Testis (tissue), 3 donors: ENCODE data around the gene TCF23. TPM values are rescaled to one million over a fixed set of nuclear protein-coding genes. Genes with fewer than 3 reads are reported as not detected.
A peak's percentile ranks its signal among the peaks of the same experiment; 100 is the strongest.

Source experiments
- DNase-seq: peaks from one replicate; pipeline ENCODE4 v3.0.0-alpha.2; 2019
- H3K27ac ChIP-seq, 2 donors: fragments of 200-600 bp; sonication (generic); one replicate each; pipeline ENCODE4 v1.5.1; 2019
- H3K27me3 ChIP-seq: fragments of 200-600 bp; sonication (generic); one replicate; pipeline ENCODE4 v1.5.1; 2019
- H3K36me3 ChIP-seq: fragments of 200-600 bp; sonication (generic); one replicate; pipeline ENCODE4 v1.5.1; 2017; ENCODE audit warnings: low read depth; ENCODE audit errors: missing control alignments
- H3K4me1 ChIP-seq: fragments of 200-600 bp; sonication (generic); one replicate; pipeline ENCODE4 v1.5.1; 2019
- H3K4me3 ChIP-seq, 2 donors: fragments of 200-600 bp; sonication (generic); one replicate each; pipeline ENCODE4 v1.5.1; 2017 to 2019
- H3K9me3 ChIP-seq: fragments of 200-600 bp; sonication (generic); one replicate; pipeline ENCODE4 v1.5.1; 2017
- POLR2A ChIP-seq: fragments of 450-650 bp; IDR thresholded peaks from one replicate; pipeline ENCODE4 v1.6.1; 2017; ENCODE audit warnings: antibody characterized with exemption, mild to moderate bottlenecking, moderate library complexity
- WGBS, 2 donors: methylation state at CpG; one replicate each; pipeline ENCODE4 v1.1.5; 2018; 5-methylcytosine and 5-hydroxymethylcytosine counted together
- intact Hi-C: fragments of 100-400 bp; cut with DNase I; formaldehyde crosslinking; loops from one replicate; pipeline ENCODE4 v1.15.1; 2023; ENCODE audit warnings: low total_unique reads
- polyA plus RNA-seq: library from polyadenylated mRNA; stranded (reverse); fragments of 350-450 nt; fragmentation: Illumina TruSeq; extraction: RNeasy Lipid Tissue Mini Kit (QIAGEN cat#74804); gene quantifications from one replicate; pipeline ENCODE4 v1.2.3, GENCODE V29; 2014; ENCODE audit warnings: low read depth, low replicate concordance; ENCODE audit not compliant: insufficient read depth
- total RNA-seq, 2 donors: library from RNA; depleted of rRNA; stranded (reverse); fragments of >200 nt; gene quantifications; one replicate each; pipeline ENCODE4 v1.2.3, GENCODE V29; 2016
- TF ChIP-seq, protein P1 (sequence below), 3 experiments: fragments of 450-650 bp in 2 of 3; fragments of 200-600 bp in 1 of 3; sonication (generic) in 1 of 3; IDR thresholded peaks; one replicate each; pipeline ENCODE4 v1.5.1; 2016 to 2019; ENCODE audit warnings: antibody characterized with exemption in 3 of 3, mild to moderate bottlenecking in 2 of 3, moderate library complexity in 1 of 3

TCF23 gene
- total and polyA plus RNA-seq, 3 donors from 2014 or later = 5.5 to 6.7 (median 6.6) TPM

DNA sequence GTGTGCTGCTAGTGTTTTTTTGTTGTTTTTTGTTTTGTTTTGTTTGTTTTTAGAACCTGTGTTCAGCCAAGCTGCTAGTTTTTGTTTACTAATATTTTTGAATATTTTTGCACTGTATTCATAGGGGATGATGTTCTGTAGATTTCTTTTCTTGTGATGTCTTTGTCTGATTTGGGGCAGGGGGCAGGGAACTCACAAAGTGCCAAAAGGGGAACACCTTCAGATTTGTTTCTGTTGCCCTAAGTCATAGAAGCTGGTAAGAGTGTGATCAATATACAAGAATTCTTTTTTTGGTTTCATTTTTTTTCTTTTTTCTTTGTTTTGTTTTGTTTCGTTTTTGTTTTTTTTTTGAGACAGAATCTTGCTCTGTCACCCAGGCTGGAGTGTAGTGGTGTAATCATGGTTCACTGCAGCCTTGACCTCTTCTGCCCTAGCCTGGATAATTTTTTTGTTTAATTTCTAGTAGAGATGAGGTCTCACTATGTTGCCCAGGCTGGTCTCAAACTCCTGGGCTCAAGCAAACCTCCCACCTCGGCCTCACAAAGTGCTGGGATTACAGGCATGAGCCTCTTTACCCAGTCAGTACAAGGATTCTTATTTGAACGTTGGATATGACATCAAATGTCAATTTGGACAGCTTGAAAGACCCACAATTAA, 30.7 kb downstream of the TCF23 start:
- no peaks in the 10 kb centered on the region for H3K9me3 ChIP-seq
- no peak for DNase-seq
- no peaks in the 10 kb centered on the region for H3K27me3 ChIP-seq
- intact Hi-C loops = no loop called here
- H3K36me3 ChIP-seq = no peaks in the 10 kb centered on the region
- TF ChIP-seq POLR2A = no peak
- TF ChIP-seq, protein P1, sequence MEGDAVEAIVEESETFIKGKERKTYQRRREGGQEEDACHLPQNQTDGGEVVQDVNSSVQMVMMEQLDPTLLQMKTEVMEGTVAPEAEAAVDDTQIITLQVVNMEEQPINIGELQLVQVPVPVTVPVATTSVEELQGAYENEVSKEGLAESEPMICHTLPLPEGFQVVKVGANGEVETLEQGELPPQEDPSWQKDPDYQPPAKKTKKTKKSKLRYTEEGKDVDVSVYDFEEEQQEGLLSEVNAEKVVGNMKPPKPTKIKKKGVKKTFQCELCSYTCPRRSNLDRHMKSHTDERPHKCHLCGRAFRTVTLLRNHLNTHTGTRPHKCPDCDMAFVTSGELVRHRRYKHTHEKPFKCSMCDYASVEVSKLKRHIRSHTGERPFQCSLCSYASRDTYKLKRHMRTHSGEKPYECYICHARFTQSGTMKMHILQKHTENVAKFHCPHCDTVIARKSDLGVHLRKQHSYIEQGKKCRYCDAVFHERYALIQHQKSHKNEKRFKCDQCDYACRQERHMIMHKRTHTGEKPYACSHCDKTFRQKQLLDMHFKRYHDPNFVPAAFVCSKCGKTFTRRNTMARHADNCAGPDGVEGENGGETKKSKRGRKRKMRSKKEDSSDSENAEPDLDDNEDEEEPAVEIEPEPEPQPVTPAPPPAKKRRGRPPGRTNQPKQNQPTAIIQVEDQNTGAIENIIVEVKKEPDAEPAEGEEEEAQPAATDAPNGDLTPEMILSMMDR (IDR thresholded peaks at IDR 0.05) = no peak
- peak overlapping the region in 1 of 2 donors; percentile 12 for H3K27ac ChIP-seq
- peaks cover 6% of the 10 kb centered on the region for H3K4me1 ChIP-seq
- 54 to 55% methylated on average over 3 of the region's 3 CpGs for WGBS, 2 donors
- H3K4me3 ChIP-seq = no peak overlapping the region

DNA sequence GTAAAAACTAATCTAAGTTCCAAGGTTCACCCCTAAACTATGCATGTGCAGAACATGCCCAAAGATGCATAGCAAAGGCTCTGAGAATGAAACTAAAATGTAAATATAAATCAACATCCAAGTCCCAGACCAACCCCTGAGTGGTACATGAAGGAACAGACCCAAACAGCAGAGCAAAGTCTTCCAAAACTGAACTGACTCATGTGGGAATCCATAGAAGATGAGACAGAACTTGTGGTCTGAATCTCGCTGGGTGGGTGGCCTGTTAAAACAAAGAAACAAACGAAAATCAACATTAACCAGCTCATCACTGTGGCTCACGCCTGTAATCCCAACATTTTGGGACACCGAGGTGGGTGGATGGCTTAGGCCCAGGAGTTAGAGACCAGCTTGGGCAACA, 33.5 kb downstream of the TCF23 start:
- Histone ChIP-seq H3K9me3 (no peaks in the 10 kb centered on the region), H3K4me3 (no peak overlapping the region), H3K27ac (peak overlapping the region in 1 of 2 donors; percentile 91), H3K36me3 (no peaks in the 10 kb centered on the region), H3K4me1 (peaks cover 10% of the 10 kb centered on the region), H3K27me3 (no peaks in the 10 kb centered on the region)
- no peak for DNase-seq
- TF ChIP-seq, protein P1 (IDR thresholded peaks at IDR 0.05) = no peak
- no peak for TF ChIP-seq POLR2A
- intact Hi-C loops = no loop called here
- 70 to 78% methylated on average over 4 of the region's 4 CpGs for WGBS, 2 donors

DNA sequence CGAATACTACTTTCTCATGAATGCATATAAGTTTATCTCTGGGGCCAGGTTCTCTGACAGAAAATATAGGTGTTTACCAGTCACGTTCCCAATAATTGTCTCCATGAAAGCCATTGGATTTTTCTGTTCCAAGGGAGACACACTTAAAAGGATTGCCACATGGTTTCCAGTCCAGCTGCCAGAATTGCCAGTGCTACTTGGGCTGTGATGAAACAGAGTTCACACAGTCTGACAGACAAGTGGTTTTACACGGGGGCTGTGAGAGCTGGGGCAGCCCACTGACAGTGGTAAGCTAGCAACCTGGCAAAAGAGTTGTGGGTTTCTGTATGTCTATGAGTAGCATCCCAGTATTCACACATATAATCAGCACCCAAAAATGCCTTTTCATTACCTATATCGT, 35.3 kb downstream of the TCF23 start:
- TF ChIP-seq, protein P1 (IDR thresholded peaks at IDR 0.05) = no peak
- no peak for TF ChIP-seq POLR2A
- H3K27me3 ChIP-seq = no peaks in the 10 kb centered on the region

DNA sequence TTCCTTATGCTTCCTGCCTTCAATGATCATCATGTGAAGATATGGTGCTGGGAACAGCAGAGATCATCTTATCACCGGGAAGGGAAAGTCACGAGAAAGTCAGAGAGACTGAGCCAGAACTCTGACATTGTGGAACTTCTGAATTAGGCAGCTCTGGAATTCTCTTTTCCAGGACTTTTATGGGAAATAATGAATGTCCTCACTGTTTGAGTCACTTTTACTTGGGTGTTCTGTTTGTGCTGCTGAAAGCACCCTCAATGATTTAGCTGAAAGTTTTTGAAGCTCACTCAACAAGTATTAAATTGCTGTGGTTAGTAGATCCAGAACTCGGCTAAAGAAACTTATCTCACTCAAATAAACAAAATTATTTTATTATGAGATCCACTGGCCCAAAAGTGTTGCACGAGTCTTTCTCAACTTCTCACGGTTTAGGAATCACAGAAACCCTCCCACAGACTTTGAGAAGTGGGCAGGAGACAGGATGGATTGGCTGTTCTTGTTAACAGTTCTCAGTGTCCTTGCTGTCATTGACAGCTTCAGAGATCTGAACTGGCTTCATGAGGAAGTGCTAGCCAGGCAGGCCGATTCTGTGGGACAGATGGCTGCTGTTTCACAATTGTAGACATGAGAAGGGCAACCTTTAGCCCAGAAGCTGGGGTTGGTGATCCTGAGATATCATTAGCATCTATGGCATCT, 36.7 kb downstream of the TCF23 start:
- Histone ChIP-seq H3K9me3 (no peaks in the 10 kb centered on the region), H3K27ac (peak overlapping the region; percentile 69 to 91), H3K4me3 (no peak overlapping the region), H3K27me3 (no peaks in the 10 kb centered on the region), H3K36me3 (no peaks in the 10 kb centered on the region), H3K4me1 (peaks cover 7% of the 10 kb centered on the region)
- intact Hi-C loops = no loop called here
- WGBS, 2 donors = 32 to 49% methylated on average over 6 of the region's 6 CpGs
- peak; percentile 43 for DNase-seq
- no peak for TF ChIP-seq POLR2A
- TF ChIP-seq, protein P1 (IDR thresholded peaks at IDR 0.05) = no peak

More for the DNA sequence above, 35.3 kb downstream of the TCF23 start:
- Histone ChIP-seq H3K36me3 (no peaks in the 10 kb centered on the region), H3K4me3 (no peak overlapping the region), H3K4me1 (peaks cover 10% of the 10 kb centered on the region), H3K9me3 (no peaks in the 10 kb centered on the region), H3K27ac (peak overlapping the region; percentile 69 to 91)
- intact Hi-C loops = no loop called here
- no peak for DNase-seq
- 82 to 86% methylated on average over 4 of the region's 4 CpGs for WGBS, 2 donors
